Measurements from ENCODE around the gene AURKA. TPM values are rescaled to one million over a fixed set of nuclear protein-coding genes. Genes with fewer than 3 reads are reported as not detected.

AURKA gene
- polyA plus RNA-seq, 1 of the 3 experiments (the other 2 are of a cell fraction): 24.6 TPM

GRCh38 chr20:56376331-56376730, 15.7 kb downstream of the AURKA start:
- WGBS (ENCODE audit: low lambda C conversion rate): 89% methylated on average over 2 of the region's 2 CpGs
- peaks cover 3% of the 10 kb centered on the region for H3F3A ChIP-seq (replicated peaks; ENCODE audit: insufficient read depth)
- no peak overlapping the region for H3K27ac ChIP-seq (ENCODE audit: low read depth in 2 of 2, low read length in 1 of 2)
- H3K79me2 ChIP-seq (ENCODE audit: insufficient read depth): peaks cover 93% of the 10 kb centered on the region
- POLR2A ChIA-PET: no interaction called here
- peaks cover 4% of the 10 kb centered on the region; the same call in 1 of the 2 replicates for H4K20me1 ChIP-seq (ENCODE audit: insufficient read depth)
- H3K36me3 ChIP-seq (replicated peaks in 1 of 2; ENCODE audit: control insufficient read depth in 1 of 2, insufficient read depth in 2 of 2, low read length in 1 of 2): peaks cover 29 to 33% of the 10 kb centered on the region in 2 experiments
- H3K9me2 ChIP-seq: no peaks in the 10 kb centered on the region
- no peaks in the 10 kb centered on the region for H3K27me3 ChIP-seq (ENCODE audit: insufficient read depth)
- no peak overlapping the region for H3K4me3 ChIP-seq (ENCODE audit: low read depth in 2 of 2, low read length in 1 of 2)
- no peak overlapping the region for H3K4me2 ChIP-seq
- CTCF ChIA-PET: no interaction called here
- no peak for DNase-seq
- H3K9me3 ChIP-seq: no peaks in the 10 kb centered on the region
- H3K9ac ChIP-seq: no peak overlapping the region
- H2AFZ ChIP-seq (ENCODE audit: low read depth): no peak overlapping the region
- TF ChIP-seq POLR2AphosphoS5 (IDR thresholded peaks at IDR 0.05; ENCODE audit: low read depth, low read length): no peak
- TF ChIP-seq RAD21 (IDR thresholded peaks at IDR 0.05; ENCODE audit: low read length): no peak
- TF ChIP-seq RCOR1 (IDR thresholded peaks at IDR 0.05; ENCODE audit: low read length): no peak
- peaks cover 2 to 4% of the 10 kb centered on the region in 2 experiments; a peak in 2 of 4 replicates for H3K4me1 ChIP-seq (ENCODE audit: control insufficient read depth in 1 of 2, insufficient read depth in 2 of 2, low read depth in 1 of 2, low read length in 1 of 2)

- Histone ChIP-seq H3F3A (replicated peaks; ENCODE audit: insufficient read depth) (peaks cover 3% of the 10 kb centered on the region), H3K27me3 (ENCODE audit: insufficient read depth) (no peaks in the 10 kb centered on the region), H4K20me1 (ENCODE audit: insufficient read depth) (peaks cover 4% of the 10 kb centered on the region; the same call in 1 of the 2 replicates), H3K4me1 (ENCODE audit: control insufficient read depth in 1 of 2, insufficient read depth in 2 of 2, low read depth in 1 of 2, low read length in 1 of 2) (peaks cover 2 to 4% of the 10 kb centered on the region in 2 experiments; a peak in 2 of 4 replicates), H3K9ac (no peak overlapping the region), H2AFZ (ENCODE audit: low read depth) (no peak overlapping the region), H3K4me2 (0 out of 2 replicates have a peak overlapping the region, but pooled peaks have one; percentile 38), H3K27ac (ENCODE audit: low read depth in 2 of 2, low read length in 1 of 2) (peak overlapping the region in 1 of 2 experiments; percentile 44; a peak in 1 of 4 replicates), H3K9me3 (no peaks in the 10 kb centered on the region), H3K9me2 (no peaks in the 10 kb centered on the region), H3K36me3 (replicated peaks in 1 of 2; ENCODE audit: control insufficient read depth in 1 of 2, insufficient read depth in 2 of 2, low read length in 1 of 2) (peaks cover 25 to 43% of the 10 kb centered on the region in 2 experiments), H3K79me2 (ENCODE audit: insufficient read depth) (peaks cover 72% of the 10 kb centered on the region), H3K4me3 (ENCODE audit: low read depth in 2 of 2, low read length in 1 of 2) (no peak overlapping the region)
- DNase-seq: no peak
- WGBS (ENCODE audit: low lambda C conversion rate): 56% methylated on average over 1 of the region's 1 CpG
- TF ChIP-seq MEF2A (IDR thresholded peaks at IDR 0.05; ENCODE audit: borderline replicate concordance, low read depth) (no peak), RAD21 (IDR thresholded peaks at IDR 0.05; ENCODE audit: low read length) (no peak), FOSL2 (IDR thresholded peaks at IDR 0.05; ENCODE audit: borderline replicate concordance, low read depth) (peak; percentile 68; the same call in 1 of the 2 replicates), JUND (IDR thresholded peaks at IDR 0.05) (peak; percentile 67), FOXM1 (IDR thresholded peaks at IDR 0.05; ENCODE audit: low read depth) (no peak), TAF1 (IDR thresholded peaks at IDR 0.05; ENCODE audit: borderline replicate concordance, low read depth, low read length) (no peak), TCF12 (IDR thresholded peaks at IDR 0.05) (peak; percentile 59), RFX5 (IDR thresholded peaks at IDR 0.05; ENCODE audit: low read length) (no peak), SIN3A (IDR thresholded peaks at IDR 0.05; ENCODE audit: borderline replicate concordance, low read depth, low read length) (no peak), NRF1 (IDR thresholded peaks at IDR 0.05; ENCODE audit: low read depth, low read length) (no peak), FOXJ3 (CRISPR knock-in tag; IDR thresholded peaks at IDR 0.05) (no peak), ZBTB33 (IDR thresholded peaks at IDR 0.05; ENCODE audit: borderline replicate concordance, low read depth) (no peak), EP300 (IDR thresholded peaks at IDR 0.05; ENCODE audit: borderline replicate concordance in 1 of 2, low read depth in 1 of 2, low read length in 1 of 2) (no peak), PBX3 (IDR thresholded peaks at IDR 0.05) (peak; percentile 44; the same call in 1 of the 2 replicates), EZH2phosphoT487 (IDR thresholded peaks at IDR 0.05; ENCODE audit: borderline replicate concordance, low read depth) (no peak), POLR2AphosphoS5 (IDR thresholded peaks at IDR 0.05; ENCODE audit: low read depth, low read length) (no peak), TEAD4 (IDR thresholded peaks at IDR 0.05; ENCODE audit: borderline replicate concordance, insufficient read depth) (no peak), CHD2 (IDR thresholded peaks at IDR 0.05; ENCODE audit: low read length, partially characterized antibody) (no peak), IRF3 (IDR thresholded peaks at IDR 0.05; ENCODE audit: low read depth, low read length) (no peak)
- CTCF ChIA-PET: no interaction called here
- POLR2A ChIA-PET: no interaction called here
Measured at GRCh38 chr20:56373942-56374341, 18.1 kb downstream of the AURKA start.

All from SK-N-SH (cell line).